Amniotic epithelial cell (primary cell): Measurements from ENCODE around the gene TNFSF10.
A peak's percentile ranks its signal among the peaks of the same experiment; 100 is the strongest.
"Not testable (repeated sequence)": the region's sequence is repeated elsewhere in the genome, so short reads cannot be mapped to it uniquely, and the experiment has no call there.

Experiments
- DNase-seq: peaks from one replicate; pipeline ENCODE4 v3.0.0-alpha.2; 2010; ENCODE audit warnings: low read depth

The TNFSF10 gene

DNA sequence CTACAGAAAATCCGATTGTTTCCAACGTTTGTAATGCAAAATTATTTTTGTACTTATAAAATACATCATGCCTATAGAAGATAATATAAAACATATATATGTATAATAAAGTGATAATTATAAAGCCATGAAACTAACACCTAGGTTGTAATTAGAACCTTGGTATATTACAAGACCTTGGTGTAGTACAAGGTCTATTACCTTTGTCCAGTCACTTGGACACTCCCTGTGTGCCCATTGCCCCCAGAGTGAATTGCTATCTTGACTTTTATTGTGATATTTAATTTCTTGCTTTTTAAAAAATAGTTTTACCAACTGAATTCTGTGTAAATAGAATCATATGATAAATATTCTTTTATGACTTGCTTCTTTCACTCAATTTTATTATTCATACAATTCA lies 20.7 kb upstream of the TNFSF10 start:
- no peak for DNase-seq

DNA sequence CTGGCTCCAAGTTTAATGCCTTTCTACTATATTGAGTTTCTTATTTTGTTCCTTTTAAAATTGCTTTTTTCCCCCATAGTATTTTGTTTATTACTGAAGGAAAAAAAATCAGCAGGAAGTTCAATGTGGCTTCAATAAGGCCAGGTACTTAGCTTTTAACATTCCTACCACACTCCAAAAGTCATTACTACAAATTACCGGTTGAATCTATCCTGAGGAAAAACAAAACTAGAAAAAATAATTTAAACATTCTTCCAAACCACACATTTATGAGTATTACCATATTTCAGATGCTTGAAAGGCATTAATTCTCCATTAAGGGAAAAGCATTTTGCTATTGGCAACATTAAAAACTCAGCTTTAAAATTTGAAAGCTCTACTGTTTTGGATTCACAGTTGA lies 20.2 kb upstream of the TNFSF10 start:
- no peak for DNase-seq

- DNase-seq, result peak; percentile 73
These were observed 19.8 kb upstream of the TNFSF10 start for GRCh38 chr3:172542999-172543398.

- DNase-seq, result peak; percentile 40
These were observed 18.8 kb upstream of the TNFSF10 start for GRCh38 chr3:172541945-172542488.

GRCh38 chr3:172540049-172540448 lies 16.8 kb upstream of the TNFSF10 start:
- DNase-seq, result no peak

GRCh38 chr3:172539273-172539672 lies 16.0 kb upstream of the TNFSF10 start:
- no peak for DNase-seq

DNA sequence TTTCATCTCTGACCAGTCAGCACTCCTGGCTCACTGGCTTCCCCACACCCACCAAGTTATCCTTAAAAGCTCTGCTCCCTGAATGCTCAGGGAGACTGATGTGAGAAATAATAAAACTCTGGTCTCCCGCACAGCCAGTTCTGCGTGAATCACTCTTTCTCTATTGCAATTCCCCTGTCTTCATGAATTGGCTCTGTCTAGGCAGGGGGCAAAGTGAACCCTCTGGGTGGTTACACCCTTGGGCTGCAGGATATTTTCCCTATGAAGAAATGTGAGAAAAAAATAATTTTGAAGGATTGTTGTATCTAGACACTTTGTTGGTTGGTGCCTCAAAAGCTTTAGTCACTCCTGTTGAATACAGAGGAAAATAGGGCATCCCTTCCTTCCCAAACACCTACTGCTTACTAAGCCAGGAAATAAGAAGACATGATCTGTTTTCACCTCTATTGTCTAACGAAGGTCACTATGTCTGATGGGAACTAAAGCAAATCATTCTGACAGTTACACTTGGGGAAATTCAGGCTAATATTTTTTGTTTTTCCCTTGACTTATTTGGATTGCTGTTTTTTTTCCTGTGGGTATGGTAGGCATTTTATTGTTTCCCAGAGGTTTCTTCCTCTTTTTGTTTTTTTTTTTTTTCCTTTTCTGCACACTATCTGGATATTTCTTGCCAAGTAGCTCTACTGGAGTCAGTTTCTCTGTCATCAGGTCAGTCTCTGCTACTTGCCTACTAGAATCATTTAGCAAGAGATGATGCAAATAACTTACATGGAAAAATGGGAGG lies 15.3 kb upstream of the TNFSF10 start:
- DNase-seq, result no peak

DNA sequence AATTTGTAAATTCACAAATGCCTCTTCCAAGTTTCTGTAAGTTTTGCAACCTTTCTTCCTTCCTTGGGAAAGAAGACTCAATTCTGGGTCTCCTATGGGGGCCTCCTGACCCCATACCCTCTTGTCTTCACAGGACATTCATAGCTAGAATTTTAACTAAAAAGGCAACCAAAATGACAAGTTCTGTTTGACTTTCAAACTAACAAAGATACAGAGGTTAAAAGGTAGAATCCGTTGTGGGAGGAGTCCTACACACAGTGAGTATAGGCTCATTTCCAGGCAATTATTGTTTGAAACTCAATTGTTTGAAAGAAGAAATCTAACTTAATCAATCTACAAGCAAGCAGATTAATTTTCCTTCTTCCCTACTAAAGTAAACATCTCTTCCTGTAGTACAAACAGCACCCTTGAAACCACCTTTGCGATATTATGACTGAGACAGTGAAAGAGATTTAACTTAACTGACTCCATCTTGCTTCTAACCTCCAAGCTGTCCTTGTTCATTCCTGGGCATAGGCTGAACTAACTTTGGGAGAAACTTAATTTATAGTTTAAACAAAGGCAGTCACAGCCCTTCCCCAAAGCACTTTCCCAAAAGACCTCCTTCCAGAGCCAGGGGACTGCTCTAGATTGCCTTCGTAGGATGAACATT lies 14.4 kb upstream of the TNFSF10 start:
- DNase-seq, result no peak

- DNase-seq, result no peak
These were observed 13.8 kb upstream of the TNFSF10 start for GRCh38 chr3:172536993-172537419.

DNA sequence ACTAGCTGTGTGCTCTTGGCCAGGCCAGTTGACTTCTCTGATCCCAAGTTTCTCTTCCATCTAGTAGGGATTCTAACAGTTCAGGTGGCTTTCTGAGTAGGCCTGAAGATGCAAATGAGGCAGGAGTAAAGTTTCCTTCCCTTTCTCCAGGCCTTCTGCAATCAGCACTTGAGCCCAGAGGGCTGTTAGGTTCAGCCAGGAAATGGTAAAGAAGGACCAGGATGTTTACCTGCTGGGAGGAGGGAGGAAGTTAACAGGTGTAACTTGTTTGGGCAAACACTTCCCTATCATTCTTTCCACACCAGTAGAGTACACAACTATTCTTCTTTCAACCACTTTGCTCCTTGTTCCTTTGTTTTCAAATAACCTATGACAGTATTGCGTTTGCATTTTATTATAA lies 13.3 kb upstream of the TNFSF10 start:
- DNase-seq, result no peak

DNA sequence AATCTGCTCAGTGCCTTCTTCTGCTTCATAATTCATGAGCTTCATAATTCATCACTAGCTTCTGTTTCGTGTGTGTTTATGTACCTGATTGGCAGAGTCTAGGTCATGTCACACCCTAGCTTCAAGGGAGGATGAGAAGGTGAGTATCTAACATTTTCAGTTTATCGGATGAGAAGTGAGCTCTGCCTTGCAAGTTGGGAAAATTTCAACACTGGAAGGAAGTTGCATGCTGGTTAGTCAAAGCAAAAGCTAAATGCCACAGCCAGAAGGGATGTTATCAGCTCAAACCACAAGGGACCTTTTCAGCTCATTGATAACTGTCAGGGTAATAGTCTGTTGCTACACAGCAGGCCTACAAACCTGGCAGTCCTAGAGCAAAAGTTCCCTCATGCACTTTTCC lies 7.3 kb upstream of the TNFSF10 start:
- DNase-seq, result peak; percentile 89

DNA sequence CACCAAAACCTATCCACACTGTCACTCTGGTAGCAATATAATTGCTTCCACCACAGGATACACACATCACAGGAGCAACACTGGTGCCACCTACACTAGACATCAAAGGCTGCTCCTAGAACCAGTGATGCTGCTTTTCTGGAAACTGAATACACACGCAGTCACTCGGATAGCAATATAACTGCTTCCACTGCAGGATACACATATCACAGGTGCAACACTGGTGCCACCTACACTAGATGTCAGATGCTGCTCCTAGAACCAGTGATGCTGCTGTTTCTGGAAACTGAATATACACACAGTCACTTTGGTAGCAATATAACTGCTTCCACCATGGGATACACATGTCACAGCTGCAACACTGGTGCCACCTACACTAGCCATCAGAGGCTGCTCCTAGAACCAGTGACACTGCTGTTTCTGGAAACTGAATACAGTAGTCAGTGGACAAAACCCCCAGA lies 6.9 kb upstream of the TNFSF10 start:
- DNase-seq, result no peak

DNA sequence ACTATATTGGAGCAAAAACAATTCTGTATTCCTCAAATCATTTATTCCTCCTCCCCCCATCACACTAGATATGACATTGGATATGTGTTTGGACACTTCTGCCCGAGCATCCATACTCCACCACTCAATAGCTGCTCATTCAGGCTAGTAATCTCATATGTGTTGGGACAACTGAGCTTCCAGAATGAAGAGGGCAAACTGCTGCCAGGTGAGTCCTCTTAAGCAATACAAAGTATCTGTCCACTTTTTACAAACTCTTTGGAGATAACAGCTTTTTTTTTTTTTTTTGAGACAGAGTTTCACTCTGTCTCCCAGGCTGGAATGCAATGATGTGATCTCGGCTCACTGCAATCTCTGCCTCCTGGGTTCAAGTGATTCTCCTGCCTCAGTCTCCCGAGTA lies 5.4 kb upstream of the TNFSF10 start:
- no peak for DNase-seq

DNA sequence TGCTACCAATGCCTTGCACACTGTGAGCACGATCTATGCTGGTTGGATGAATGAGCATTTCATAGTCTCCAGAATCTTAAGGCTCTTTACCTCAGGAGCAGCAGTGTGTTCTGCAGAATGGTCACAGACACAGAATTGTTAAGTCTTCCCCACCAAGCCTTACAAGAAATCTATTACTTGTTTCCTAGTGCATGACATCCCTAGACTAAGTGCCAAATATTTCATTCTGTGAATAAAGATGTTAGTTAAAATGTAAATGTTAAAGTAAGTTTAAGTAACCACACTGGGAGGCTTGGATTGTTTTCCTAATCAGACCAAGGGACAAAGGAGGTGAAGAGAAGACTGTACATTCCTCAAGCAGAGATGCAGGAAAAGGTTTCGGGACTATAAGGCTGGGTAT lies 4.1 kb upstream of the TNFSF10 start:
- no peak for DNase-seq

DNA sequence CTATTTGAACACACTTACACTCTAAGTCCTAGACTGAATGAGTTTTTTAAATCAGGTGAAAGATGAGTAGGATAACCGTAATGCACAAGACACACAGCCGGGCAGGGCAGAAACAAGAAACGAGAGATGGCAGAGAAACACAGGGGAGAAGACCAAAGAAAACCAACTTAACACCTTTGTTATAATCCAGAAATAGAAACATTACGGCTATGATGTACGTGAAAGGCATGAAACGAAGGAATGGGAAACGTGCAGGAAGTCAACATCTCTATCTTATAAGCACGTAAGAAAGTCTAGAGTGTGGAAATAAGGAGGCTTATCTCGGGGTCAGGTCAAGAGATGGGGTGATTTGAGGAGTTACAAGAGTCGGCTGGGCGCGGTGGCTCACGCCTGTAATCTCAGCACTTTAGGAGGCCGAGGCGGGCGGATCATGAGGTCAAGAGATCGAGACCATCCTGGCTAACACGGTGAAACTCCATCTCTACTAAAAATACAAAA lies 1.9 kb upstream of the TNFSF10 start:
- DNase-seq, result no peak

- peak; percentile 39 for DNase-seq
These were observed 1.4 kb upstream of the TNFSF10 start for GRCh38 chr3:172524611-172525010.

DNA sequence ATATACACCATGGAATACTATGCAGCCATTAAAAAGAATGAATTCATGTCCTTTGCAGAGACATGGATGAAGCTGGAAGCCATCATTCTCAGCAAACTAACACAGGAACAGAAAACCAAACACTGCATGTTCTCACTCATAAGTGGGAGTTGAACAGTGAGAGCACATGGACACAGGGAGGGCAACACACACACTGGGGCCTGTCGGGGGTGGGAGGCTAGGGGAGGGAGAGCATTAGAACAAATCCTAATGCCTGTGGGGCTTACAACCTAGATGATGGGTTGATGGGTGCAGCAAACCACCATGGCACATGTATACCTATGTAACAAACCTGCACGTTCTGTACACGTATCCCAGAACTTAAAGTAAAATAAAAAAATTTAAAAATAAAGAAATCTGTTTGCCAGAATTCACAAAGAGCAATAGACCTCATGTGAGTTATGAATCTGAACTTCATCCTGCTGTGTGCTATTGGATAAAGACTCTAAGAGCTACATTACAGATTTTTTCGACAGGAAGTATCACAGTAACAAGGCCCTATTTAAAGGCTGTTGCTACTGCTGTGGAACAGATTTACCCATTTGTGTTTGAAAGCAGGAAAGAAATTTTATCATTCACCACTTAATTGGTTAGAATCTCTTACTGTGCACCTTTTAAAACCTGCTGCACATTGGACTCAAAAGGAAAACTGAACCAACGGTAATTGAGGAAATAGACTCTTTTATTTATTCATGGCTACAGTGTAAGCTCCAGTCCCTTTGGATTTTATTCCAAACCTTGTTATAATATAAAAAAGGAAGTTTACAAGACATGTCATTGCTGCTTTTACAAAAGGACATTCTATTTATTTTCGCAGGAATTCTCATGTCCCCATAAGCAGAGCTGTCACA lies 1.1 kb downstream of the TNFSF10 start:
- DNase-seq, result not testable (repeated sequence)

DNA sequence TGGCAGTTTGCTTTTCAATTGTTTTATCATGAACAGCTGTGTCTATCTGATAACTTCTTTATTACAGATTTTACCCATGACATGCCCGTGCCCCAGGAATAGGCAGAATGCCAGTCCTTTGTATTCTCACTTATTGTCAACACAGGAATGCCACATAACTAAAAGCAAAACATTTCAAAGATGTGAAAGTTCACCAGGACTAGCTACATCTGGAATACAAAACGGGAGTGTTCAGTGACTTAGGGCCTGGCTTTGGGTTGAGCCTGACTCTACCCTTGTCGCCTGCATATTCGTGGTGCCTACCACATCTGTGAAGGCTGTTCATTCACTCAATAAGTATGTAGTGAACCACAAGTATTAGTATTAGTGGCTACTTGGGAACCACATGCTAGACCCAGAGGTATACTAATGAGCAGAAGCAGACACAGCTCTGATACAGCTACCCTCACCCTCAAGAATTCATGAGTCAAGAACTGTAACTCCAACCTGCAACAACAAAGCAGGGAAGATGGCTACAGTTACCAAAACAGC lies 2.9 kb downstream of the TNFSF10 start:
- DNase-seq, result peak; percentile 91

GRCh38 chr3:172519740-172520139 lies 3.5 kb downstream of the TNFSF10 start:
- no peak for DNase-seq

DNA sequence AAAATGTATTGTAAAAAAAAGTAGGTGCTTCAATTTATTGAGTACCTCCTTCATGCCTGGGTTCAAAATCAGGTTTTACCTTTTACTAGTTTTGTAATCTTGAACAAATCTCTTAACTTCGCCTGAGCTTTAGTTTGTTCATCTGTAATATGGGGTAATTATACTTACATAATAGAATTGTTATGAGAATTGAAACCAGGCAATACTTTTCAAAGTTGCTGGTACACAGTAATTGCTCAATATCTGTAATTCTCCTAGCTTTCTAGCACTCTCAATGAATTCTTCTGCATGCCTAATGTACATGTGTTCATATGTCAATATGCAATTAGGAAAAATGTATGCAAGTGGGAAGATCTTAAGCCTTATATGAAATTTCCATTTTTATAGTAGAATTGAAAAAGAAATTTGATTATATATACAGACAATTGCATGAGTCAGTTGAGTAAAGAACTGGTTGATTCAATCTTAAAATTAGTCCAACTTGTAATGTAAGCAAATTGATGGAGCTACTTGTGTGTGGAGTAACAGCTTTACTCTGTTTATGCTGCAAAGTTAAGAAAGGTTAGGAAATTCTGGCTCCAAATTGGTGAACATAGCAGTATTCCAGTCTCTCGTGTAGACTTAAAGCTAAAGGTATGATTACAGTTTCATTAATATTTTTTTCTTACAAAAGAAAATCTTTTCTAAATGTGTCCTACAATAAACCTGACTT lies 4.1 kb downstream of the TNFSF10 start:
- no peak for DNase-seq

GRCh38 chr3:172517859-172518466 lies 5.3 kb downstream of the TNFSF10 start:
- DNase-seq, result no peak
